Activated T-helper 9 cell treated with anti-CD3 and anti-CD28 coated beads, Interleukin-2, amount 50 U/mL, for 16 hours (primary cell): ENCODE data around the gene ZBTB49.

Experiments
- DNase-seq: peaks from one replicate; pipeline ENCODE4 v3.0.0-alpha.2; 2020; ENCODE audit warnings: low read depth

ZBTB49 gene

GRCh38 chr4:4358093-4358854, 68.2 kb downstream of the ZBTB49 start:
- no peak for DNase-seq

- DNase-seq = no peak
These were observed 71.8 kb downstream of the ZBTB49 start for GRCh38 chr4:4361883-4362282.

- DNase-seq = no peak
These were observed 73.1 kb downstream of the ZBTB49 start for GRCh38 chr4:4362991-4363697.

- DNase-seq = no peak
These were observed 74.0 kb downstream of the ZBTB49 start for GRCh38 chr4:4364061-4364460.

DNA sequence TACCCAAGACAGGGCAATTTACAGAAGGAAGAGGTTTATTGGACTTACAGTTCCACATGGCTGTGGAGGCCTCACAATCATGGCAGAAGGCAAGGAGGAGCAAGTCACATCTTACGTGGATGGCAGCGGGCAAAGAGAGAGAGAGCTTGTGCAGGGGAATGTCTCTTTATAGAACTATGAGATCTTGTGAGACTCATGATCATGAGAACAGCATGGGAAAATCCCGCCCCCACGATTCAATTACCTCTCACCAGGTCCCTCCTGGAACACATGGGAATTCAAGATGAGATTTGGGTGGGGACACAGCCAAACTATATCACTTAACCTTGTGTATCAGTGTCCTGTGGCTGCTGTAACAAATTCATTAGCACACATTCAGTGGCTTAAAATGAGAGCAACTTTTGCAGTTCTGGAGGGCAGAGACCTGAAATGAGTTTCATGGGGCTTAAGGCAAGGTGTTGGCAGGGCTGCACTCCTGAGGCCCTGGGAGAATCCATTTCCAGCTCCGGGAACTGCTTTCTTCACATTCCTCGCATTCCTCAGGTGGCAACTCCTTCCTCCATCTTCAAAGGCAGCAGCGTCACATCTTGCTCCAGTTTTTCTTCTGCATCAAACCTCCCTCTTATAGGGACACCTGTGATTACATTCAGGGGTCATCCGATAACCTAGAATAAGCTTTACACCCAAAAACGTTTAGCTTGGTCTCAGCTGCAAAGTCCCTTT, 74.6 kb downstream of the ZBTB49 start:
- no peak for DNase-seq

GRCh38 chr4:4368809-4369580, 78.9 kb downstream of the ZBTB49 start:
- no peak for DNase-seq
